Thymus (tissue), 11 donors: Measurements from ENCODE around the gene OSTF1. TPM values are rescaled to one million over a fixed set of nuclear protein-coding genes. Genes with fewer than 3 reads are reported as not detected.

Experiments
- DNase-seq, 9 donors: peaks; one replicate each; pipeline ENCODE4 v3.0.0-alpha.2; 2013; ENCODE audit warnings: low spot score in 9 of 9, low read depth in 6 of 9, missing footprints in 1 of 9
- H3K27ac ChIP-seq, 2 donors: one replicate each; pipeline ENCODE4 v1.5.1; 2013; ENCODE audit warnings: control low read depth in 1 of 2, low read depth in 1 of 2, low read length in 1 of 2, mild to moderate bottlenecking in 1 of 2, moderate library complexity in 1 of 2
- H3K27me3 ChIP-seq, 2 donors: one replicate each; pipeline ENCODE4 v1.5.1; 2013; ENCODE audit warnings: low read length in 1 of 2; ENCODE audit not compliant: control insufficient read depth in 2 of 2, insufficient read depth in 1 of 2
- H3K36me3 ChIP-seq, 2 donors: one replicate each; pipeline ENCODE4 v1.5.1; 2013; ENCODE audit warnings: low read length in 1 of 2, mild to moderate bottlenecking in 1 of 2, moderate library complexity in 1 of 2; ENCODE audit not compliant: control insufficient read depth in 2 of 2, insufficient read depth in 2 of 2
- H3K4me1 ChIP-seq, 2 donors: one replicate each; pipeline ENCODE4 v1.5.1; 2013; ENCODE audit warnings: low read length in 2 of 2; ENCODE audit not compliant: control insufficient read depth in 2 of 2, insufficient read depth in 2 of 2
- H3K4me3 ChIP-seq, 2 donors: one replicate each; pipeline ENCODE4 v1.5.1; 2013; ENCODE audit warnings: low read length in 2 of 2, control low read depth in 1 of 2, mild to moderate bottlenecking in 1 of 2
- H3K9me3 ChIP-seq, 2 donors: one replicate each; pipeline ENCODE4 v1.5.1; 2013; ENCODE audit warnings: low read length in 1 of 2, mild to moderate bottlenecking in 1 of 2; ENCODE audit not compliant: control insufficient read depth in 2 of 2, insufficient read depth in 1 of 2
- WGBS: extraction: QIAGEN DNeasy Blood & Tissue Kit; methylation state at CpG from one replicate; pipeline ENCODE4 v1.1.7; 2013; 5-methylcytosine and 5-hydroxymethylcytosine counted together
- polyA plus RNA-seq: library from polyadenylated mRNA; stranded (reverse); fragments of 200-250 nt; gene quantifications from one replicate; pipeline ENCODE4 v1.2.3, GENCODE V29; 2013
- total RNA-seq: library from RNA; stranded (reverse); fragments of 120-200 nt; gene quantifications from one replicate; pipeline ENCODE4 v1.2.4, GENCODE V29; 2013
- donor health status: healthy.

OSTF1 gene
- total and polyA plus RNA-seq, 2 donors: 54.8 to 80.5 TPM

GRCh38 chr9:75081632-75082031 is 6.7 kb upstream of the OSTF1 start:
- Histone ChIP-seq H3K27me3 (no peaks in the 10 kb centered on the region), H3K4me1 (peaks cover 4% of the 10 kb centered on the region in 2 donors), H3K27ac (no peak overlapping the region), H3K9me3 (no peaks in the 10 kb centered on the region), H3K36me3 (peaks cover 0 to 16% of the 10 kb centered on the region in 2 donors), H3K4me3 (no peak overlapping the region)
- WGBS: 56% methylated on average over 2 of the region's 2 CpGs
- no peak for DNase-seq

GRCh38 chr9:75083188-75083970 is 4.9 kb upstream of the OSTF1 start:
- H3K9me3 ChIP-seq: no peaks in the 10 kb centered on the region
- no peak overlapping the region for H3K27ac ChIP-seq
- peaks cover 0 to 13% of the 10 kb centered on the region in 2 donors for H3K36me3 ChIP-seq
- H3K27me3 ChIP-seq: no peaks in the 10 kb centered on the region
- no peak for DNase-seq
- peaks cover 4 to 10% of the 10 kb centered on the region in 2 donors for H3K4me1 ChIP-seq
- H3K4me3 ChIP-seq: no peak overlapping the region
- WGBS: 89% methylated on average over 12 of the region's 12 CpGs

DNA sequence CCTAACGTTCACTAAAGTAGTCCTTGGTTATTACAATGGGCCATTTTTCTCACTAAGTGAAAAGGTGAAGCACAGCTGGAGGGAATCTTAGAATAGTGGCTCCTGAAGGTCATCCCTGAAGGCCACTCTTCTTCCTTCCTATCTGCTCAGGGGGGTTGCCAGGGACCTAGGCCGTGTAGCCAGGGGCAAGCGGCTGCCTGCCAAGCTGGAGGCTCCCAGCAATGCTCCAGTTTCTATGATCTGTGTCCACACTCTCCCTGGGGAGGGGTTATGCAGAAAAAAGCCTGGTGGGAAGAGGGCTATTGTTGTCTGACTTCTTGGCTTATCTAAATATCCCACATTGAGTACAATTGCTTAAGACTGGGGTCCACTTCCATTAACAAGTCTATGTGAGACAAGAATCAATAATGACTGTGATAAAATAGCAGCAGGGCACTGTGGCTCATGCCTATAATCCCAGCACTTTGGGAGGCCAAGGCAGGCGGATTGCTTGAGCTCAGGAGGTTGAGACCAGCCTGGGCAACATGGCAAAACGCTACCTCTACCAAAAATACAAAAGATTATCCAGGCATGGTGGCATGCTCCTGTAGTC is 4.1 kb upstream of the OSTF1 start:
- 95% methylated on average over 5 of the region's 5 CpGs for WGBS
- peaks cover 6 to 14% of the 10 kb centered on the region in 2 donors for H3K4me1 ChIP-seq
- no peak for DNase-seq
- no peak overlapping the region for H3K4me3 ChIP-seq
- no peak overlapping the region for H3K27ac ChIP-seq
- no peaks in the 10 kb centered on the region for H3K9me3 ChIP-seq
- H3K27me3 ChIP-seq: no peaks in the 10 kb centered on the region
- H3K36me3 ChIP-seq: peaks cover 0 to 13% of the 10 kb centered on the region in 2 donors

DNA sequence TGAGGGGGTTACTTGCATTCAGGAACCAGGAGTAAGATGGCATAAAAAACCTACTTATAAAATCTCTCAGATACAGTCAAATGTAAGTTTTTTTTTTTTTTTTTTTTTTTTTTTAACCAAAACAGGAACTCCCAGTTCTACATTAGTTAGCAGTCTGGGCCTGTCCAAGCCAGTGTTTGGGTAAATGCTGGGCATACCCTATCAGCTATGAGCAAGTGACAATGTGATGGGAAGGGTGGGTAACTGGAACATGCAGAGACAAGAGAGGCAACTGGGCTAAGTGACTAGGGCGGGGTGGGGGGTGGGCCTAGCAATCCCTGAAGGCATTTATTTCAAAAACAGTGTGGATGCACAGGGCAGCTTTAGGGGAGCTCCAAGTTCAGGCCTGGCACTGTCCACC is 2.7 kb upstream of the OSTF1 start:
- H3K4me1 ChIP-seq: peaks cover 11 to 15% of the 10 kb centered on the region in 2 donors
- WGBS: 97% methylated on average over 1 of the region's 1 CpG
- DNase-seq: no peak

GRCh38 chr9:75086541-75087288 is 1.6 kb upstream of the OSTF1 start:
- peak in 2 of 9 donors; percentile 19 to 20 for DNase-seq
- WGBS: 73% methylated on average over 16 of the region's 16 CpGs

More for the DNA sequence above, 2.7 kb upstream of the OSTF1 start:
- Histone ChIP-seq H3K27me3 (no peaks in the 10 kb centered on the region), H3K36me3 (peaks cover 0 to 13% of the 10 kb centered on the region in 2 donors), H3K4me3 (no peak overlapping the region), H3K27ac (no peak overlapping the region), H3K9me3 (no peaks in the 10 kb centered on the region)

DNA sequence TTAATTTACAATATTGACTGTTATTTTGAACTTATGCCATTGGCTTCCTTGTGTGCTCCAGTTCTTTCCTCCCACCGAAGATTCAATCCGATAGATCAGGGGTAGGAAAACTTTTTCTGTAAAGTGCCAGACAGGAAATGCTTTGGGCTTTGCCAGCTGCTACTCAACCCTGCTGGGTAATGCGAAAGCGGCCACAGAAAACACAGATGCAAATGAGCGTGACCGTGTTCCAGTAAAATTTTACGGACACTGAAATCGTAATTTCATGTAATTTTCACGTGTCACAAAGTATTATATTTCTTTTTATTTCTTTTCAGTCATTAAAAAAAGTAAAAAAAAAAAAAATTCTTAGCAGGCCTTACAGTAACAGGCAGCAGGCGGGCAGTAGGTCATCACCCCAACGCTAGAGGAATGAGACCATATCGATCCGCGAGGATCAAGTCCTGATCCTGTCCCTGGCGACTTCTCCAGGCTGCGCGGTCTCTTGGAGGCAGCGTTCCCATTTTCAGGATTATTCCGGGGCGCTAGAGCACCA is 958 bp upstream of the OSTF1 start:
- H3K4me3 ChIP-seq: peak overlapping the region; percentile 91 to 97
- H3K27me3 ChIP-seq: no peaks in the 10 kb centered on the region
- no peaks in the 10 kb centered on the region for H3K9me3 ChIP-seq
- peak overlapping the region; percentile 95 to 98 for H3K27ac ChIP-seq
- H3K36me3 ChIP-seq: peaks cover 0 to 6% of the 10 kb centered on the region in 2 donors
- under 1% methylated on average over 20 of the region's 20 CpGs for WGBS
- H3K4me1 ChIP-seq: peaks cover 11 to 15% of the 10 kb centered on the region in 2 donors
- DNase-seq: peak; percentile 36 to 81 (median 44)

More at GRCh38 chr9:75086541-75087288, 1.6 kb upstream of the OSTF1 start:
- Histone ChIP-seq H3K4me1 (peaks cover 11 to 15% of the 10 kb centered on the region in 2 donors), H3K27me3 (no peaks in the 10 kb centered on the region), H3K4me3 (peak overlapping the region; percentile 91 to 97), H3K27ac (peak overlapping the region; percentile 58 to 95), H3K9me3 (no peaks in the 10 kb centered on the region), H3K36me3 (peaks cover 0 to 11% of the 10 kb centered on the region in 2 donors)

DNA sequence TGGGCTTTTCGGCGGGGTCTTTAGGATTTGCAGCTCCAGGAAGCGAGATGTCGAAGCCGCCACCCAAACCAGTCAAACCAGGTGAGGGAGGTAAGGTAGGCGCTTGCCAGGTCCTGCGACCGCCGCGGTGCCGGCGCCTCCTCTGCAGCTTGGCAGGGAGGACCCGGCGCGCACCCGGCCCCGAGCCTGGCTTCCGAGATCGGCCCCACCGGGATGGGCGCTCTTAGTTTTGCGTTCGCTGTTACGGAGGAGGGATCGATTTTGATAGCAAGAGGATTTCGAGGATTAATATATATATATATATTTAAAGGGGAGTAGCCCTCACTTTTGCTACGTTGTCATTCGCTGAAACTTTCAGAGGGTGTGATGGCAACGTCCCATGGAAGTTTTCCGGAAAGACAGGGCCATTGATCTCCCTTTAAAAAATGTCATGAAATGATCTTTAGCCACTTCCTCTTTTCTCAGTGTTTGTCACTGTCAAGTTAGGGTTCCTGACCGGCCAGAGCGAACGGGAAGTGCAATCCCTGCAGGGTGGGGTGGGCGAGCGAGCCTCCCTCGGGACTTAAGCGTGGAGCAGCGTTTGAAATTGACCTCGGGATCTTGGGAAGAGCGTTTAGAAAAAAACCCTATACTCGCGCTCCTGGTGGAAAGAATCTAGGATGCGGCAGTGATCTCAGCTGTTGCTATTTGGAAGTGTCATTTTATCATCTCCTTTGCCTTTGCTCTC is 495 bp downstream of the OSTF1 start:
- Histone ChIP-seq H3K27ac (peak overlapping the region; percentile 88 to 98), H3K27me3 (no peaks in the 10 kb centered on the region), H3K9me3 (no peaks in the 10 kb centered on the region), H3K4me1 (peaks cover 11 to 15% of the 10 kb centered on the region in 2 donors), H3K36me3 (no peaks in the 10 kb centered on the region), H3K4me3 (peak overlapping the region; percentile 83 to 91)
- under 1% methylated on average over 43 of the region's 43 CpGs for WGBS
- DNase-seq: peak in 6 of 9 donors; percentile 10 to 23 (median 17)

GRCh38 chr9:75089373-75089766 is 1.1 kb downstream of the OSTF1 start:
- H3K9me3 ChIP-seq: no peaks in the 10 kb centered on the region
- 33% methylated on average over 11 of the region's 11 CpGs for WGBS
- no peaks in the 10 kb centered on the region for H3K27me3 ChIP-seq
- peak overlapping the region in 1 of 2 donors; percentile 88 for H3K27ac ChIP-seq
- H3K36me3 ChIP-seq: no peaks in the 10 kb centered on the region
- H3K4me1 ChIP-seq: peaks cover 11 to 15% of the 10 kb centered on the region in 2 donors
- peak overlapping the region; percentile 83 to 91 for H3K4me3 ChIP-seq
- DNase-seq: no peak
